BE2C (cell line): ENCODE results near the gene PLCB1.
A peak's percentile ranks its signal among the peaks of the same experiment; 100 is the strongest.

ENCODE experiments used
- DNase-seq: peaks from one replicate; pipeline ENCODE4 v3.0.0-alpha.2; 2020
- H3K27me3 ChIP-seq: fragments of 250-450 bp; sonication (Bioruptor Pico); 2 replicates; pipeline ENCODE4 v1.5.1; 2020; ENCODE audit warnings: mild to moderate bottlenecking
- H3K36me3 ChIP-seq: fragments of 250-450 bp; sonication (Bioruptor Pico); 2 replicates; pipeline ENCODE4 v1.5.1; 2020; ENCODE audit warnings: mild to moderate bottlenecking
- H3K4me1 ChIP-seq: fragments of 250-450 bp; sonication (Bioruptor Pico); 2 replicates; pipeline ENCODE4 v1.5.1; 2020
- H3K4me3 ChIP-seq: 2 replicates; pipeline ENCODE4 v1.5.1; 2011; ENCODE audit warnings: low read depth, low read length
- H3K9me3 ChIP-seq: fragments of 250-450 bp; sonication (Bioruptor Pico); 2 replicates; pipeline ENCODE4 v1.5.1; 2020
- CTCF ChIP-seq: IDR thresholded peaks from 2 replicates; pipeline ENCODE4 v1.5.1; 2012; ENCODE audit warnings: mild to moderate bottlenecking, low read depth, low read length

PLCB1 gene

GRCh38 chr20:8421981-8422380, 289.9 kb downstream of the PLCB1 start:
- no peak for TF ChIP-seq CTCF
- no peaks in the 10 kb centered on the region for H3K36me3 ChIP-seq
- peak; percentile 39 for DNase-seq
- H3K4me3 ChIP-seq = no peak overlapping the region
- peaks cover 51% of the 10 kb centered on the region for H3K4me1 ChIP-seq
- H3K27me3 ChIP-seq = no peaks in the 10 kb centered on the region
- no peaks in the 10 kb centered on the region for H3K9me3 ChIP-seq

- DNase-seq = peak; percentile 13
Measured at GRCh38 chr20:8423482-8423881, 291.4 kb downstream of the PLCB1 start.

GRCh38 chr20:8424010-8424409, 291.9 kb downstream of the PLCB1 start:
- peak; percentile 57 for DNase-seq
- Histone ChIP-seq H3K36me3 (no peaks in the 10 kb centered on the region), H3K9me3 (no peaks in the 10 kb centered on the region), H3K27me3 (no peaks in the 10 kb centered on the region), H3K4me1 (peaks cover 52% of the 10 kb centered on the region), H3K4me3 (no peak overlapping the region)
- TF ChIP-seq CTCF = no peak

More at GRCh38 chr20:8423482-8423881, 291.4 kb downstream of the PLCB1 start:
- no peaks in the 10 kb centered on the region for H3K9me3 ChIP-seq
- no peaks in the 10 kb centered on the region for H3K27me3 ChIP-seq
- H3K4me1 ChIP-seq = peaks cover 51% of the 10 kb centered on the region
- no peak overlapping the region for H3K4me3 ChIP-seq
- H3K36me3 ChIP-seq = no peaks in the 10 kb centered on the region
- no peak for TF ChIP-seq CTCF

- DNase-seq = no peak
- Histone ChIP-seq H3K4me1 (peaks cover 59% of the 10 kb centered on the region), H3K4me3 (no peak overlapping the region), H3K36me3 (no peaks in the 10 kb centered on the region), H3K9me3 (no peaks in the 10 kb centered on the region), H3K27me3 (no peaks in the 10 kb centered on the region)
- TF ChIP-seq CTCF = no peak
Measured at GRCh38 chr20:8425016-8425415, 292.9 kb downstream of the PLCB1 start.

GRCh38 chr20:8425802-8426201, 293.7 kb downstream of the PLCB1 start:
- TF ChIP-seq CTCF = no peak
- peaks cover 59% of the 10 kb centered on the region for H3K4me1 ChIP-seq
- H3K9me3 ChIP-seq = no peaks in the 10 kb centered on the region

GRCh38 chr20:8427419-8428040, 295.5 kb downstream of the PLCB1 start:
- Histone ChIP-seq H3K4me1 (peaks cover 52% of the 10 kb centered on the region), H3K36me3 (no peaks in the 10 kb centered on the region), H3K27me3 (no peaks in the 10 kb centered on the region), H3K4me3 (no peak overlapping the region), H3K9me3 (no peaks in the 10 kb centered on the region)
- no peak for DNase-seq
- TF ChIP-seq CTCF = no peak

More at GRCh38 chr20:8425802-8426201, 293.7 kb downstream of the PLCB1 start:
- Histone ChIP-seq H3K4me3 (no peak overlapping the region), H3K27me3 (no peaks in the 10 kb centered on the region), H3K36me3 (no peaks in the 10 kb centered on the region)
- DNase-seq = no peak
